Lower leg skin (tissue), 3 donors: ENCODE results near the gene PIGQ.

Source experiments
- CTCF ChIP-seq, 3 donors: fragments of 450-650 bp; IDR thresholded peaks; one replicate each; pipeline ENCODE4 v1.5.1; 2016; ENCODE audit warnings: antibody characterized with exemption in 3 of 3, mild to moderate bottlenecking in 3 of 3, moderate library complexity in 2 of 3
- POLR2A ChIP-seq, 2 donors: fragments of 450-650 bp; IDR thresholded peaks; one replicate each; pipeline ENCODE4 v1.6.1; 2016 to 2017; ENCODE audit warnings: antibody characterized with exemption in 2 of 2, mild to moderate bottlenecking in 1 of 2, moderate library complexity in 1 of 2

- TF ChIP-seq CTCF (IDR thresholded peaks at IDR 0.05) (no peak), POLR2A (IDR thresholded peaks at IDR 0.05) (no peak)
These were observed 17.1 kb downstream of the PIGQ start for GRCh38 chr16:586645-587590.
